M059J (cell line): ENCODE results near the gene TNFRSF6B. TPM values are rescaled to one million over a fixed set of nuclear protein-coding genes. Genes with fewer than 3 reads are reported as not detected.
A peak's percentile ranks its signal among the peaks of the same experiment; 100 is the strongest.
"Not testable (repeated sequence)": the region's sequence is repeated elsewhere in the genome, so short reads cannot be mapped to it uniquely, and the experiment has no call there.

Source experiments
- DNase-seq: peaks from one replicate; pipeline ENCODE4 v3.0.0-alpha.2; 2012; ENCODE audit warnings: low read depth
- total RNA-seq: library from RNA; depleted of rRNA; stranded (reverse); fragments of >200 nt; shearing (Covaris generic); gene quantifications from 2 replicates; pipeline ENCODE4 v1.2.3, GENCODE V29; 2014; rRNA removed

The TNFRSF6B gene, protein sequence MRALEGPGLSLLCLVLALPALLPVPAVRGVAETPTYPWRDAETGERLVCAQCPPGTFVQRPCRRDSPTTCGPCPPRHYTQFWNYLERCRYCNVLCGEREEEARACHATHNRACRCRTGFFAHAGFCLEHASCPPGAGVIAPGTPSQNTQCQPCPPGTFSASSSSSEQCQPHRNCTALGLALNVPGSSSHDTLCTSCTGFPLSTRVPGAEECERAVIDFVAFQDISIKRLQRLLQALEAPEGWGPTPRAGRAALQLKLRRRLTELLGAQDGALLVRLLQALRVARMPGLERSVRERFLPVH
- total RNA-seq = 1.9 TPM in 1 of 2 replicates, not detected in the other

DNA sequence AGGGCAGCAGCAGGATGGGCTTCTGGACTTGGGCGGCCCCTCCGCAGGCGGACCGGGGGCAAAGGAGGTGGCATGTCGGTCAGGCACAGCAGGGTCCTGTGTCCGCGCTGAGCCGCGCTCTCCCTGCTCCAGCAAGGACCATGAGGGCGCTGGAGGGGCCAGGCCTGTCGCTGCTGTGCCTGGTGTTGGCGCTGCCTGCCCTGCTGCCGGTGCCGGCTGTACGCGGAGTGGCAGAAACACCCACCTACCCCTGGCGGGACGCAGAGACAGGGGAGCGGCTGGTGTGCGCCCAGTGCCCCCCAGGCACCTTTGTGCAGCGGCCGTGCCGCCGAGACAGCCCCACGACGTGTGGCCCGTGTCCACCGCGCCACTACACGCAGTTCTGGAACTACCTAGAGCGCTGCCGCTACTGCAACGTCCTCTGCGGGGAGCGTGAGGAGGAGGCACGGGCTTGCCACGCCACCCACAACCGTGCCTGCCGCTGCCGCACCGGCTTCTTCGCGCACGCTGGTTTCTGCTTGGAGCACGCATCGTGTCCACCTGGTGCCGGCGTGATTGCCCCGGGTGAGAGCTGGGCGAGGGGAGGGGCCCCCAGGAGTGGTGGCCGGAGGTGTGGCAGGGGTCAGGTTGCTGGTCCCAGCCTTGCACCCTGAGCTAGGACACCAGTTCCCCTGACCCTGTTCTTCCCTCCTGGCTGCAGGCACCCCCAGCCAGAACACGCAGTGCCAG, at the start of gene TNFRSF6B:
Gene TNFRSF6B (plus strand): TSS at position 25 of the 729 bp plus-strand sequence. CDS start 116 bp downstream, at position 141.
- DNase-seq = no peak

- no peak for DNase-seq
Observed at GRCh38 chr20:63648190-63648589, 48.3 kb upstream of the TNFRSF6B start.

DNA sequence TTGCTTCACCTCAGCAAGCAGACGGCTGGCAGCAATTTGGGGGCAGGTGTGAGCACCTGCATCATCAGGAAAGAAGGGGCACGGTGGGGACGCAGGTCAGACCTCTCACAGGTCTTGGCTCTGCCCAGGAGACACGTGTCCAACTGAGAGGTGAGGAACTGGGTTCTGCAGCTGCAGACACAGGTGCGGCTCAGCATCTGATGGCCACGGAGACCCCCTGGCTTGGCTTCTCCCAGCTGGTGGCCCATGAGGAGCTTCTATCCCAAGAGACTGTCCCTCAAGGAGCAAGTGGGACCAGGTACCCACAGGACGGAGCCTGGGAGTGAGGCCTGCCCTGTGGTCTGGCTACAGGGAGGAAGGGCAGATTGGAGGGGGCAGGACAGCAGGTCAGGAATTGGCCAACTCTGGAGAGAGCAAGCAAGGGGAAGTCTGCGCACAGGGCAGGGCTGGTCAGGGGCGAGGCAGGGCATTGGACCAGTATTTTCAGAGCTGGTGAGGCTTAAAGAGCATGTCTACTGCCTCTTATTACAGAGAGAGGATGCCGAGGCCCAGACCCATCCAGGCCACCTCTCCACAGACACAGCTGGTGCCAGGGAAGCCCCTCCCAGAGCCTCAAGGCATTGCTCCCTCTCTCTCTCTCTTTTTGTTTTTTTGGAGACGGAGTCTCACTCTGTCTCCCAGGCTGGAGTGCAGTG, 47.4 kb upstream of the TNFRSF6B start:
- DNase-seq = no peak

GRCh38 chr20:63650486-63650885, 46.0 kb upstream of the TNFRSF6B start:
- not testable (repeated sequence) for DNase-seq

GRCh38 chr20:63651942-63652191, 44.6 kb upstream of the TNFRSF6B start:
- DNase-seq = no peak

DNA sequence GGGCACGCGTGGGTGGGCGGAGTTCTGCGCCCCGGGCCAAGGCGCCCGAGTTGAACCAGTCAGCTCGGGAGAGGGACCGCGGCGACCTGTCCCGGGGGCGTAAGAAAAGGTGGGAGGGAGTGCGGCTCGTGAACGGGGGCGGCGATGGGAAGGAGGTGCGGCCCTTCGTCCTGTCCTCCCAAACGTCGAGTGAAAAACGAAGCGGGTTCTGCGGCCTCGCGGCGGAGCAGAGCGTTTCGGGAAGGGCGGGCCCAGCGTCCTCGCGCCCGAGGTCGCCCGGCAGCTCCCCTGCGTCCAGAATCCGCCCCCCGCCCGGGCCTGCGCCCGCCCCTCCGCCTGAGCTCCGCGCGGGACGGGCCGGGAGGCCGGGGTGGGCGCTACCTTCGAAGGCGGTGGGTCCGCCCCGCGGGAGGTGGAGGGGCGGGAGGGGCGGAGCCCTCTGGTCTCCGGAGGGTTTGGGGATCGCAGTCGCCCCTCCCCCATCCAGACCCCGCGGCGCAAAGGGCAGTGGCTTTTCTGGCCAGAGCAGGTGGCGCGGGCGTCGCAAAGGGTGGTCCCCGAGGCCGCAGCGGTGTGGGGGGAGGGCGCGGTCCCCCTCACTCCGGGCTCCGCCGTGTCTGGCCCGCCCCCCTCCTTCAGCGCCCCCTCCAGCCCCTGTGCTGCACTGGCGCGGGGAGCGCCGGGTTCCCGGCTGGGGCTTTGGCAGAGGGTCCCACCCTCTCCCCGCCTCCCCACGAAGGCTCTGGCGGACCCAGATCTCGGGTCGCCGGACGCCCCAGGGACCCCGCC, 44.1 kb upstream of the TNFRSF6B start:
- no peak for DNase-seq

- peak; percentile 82 for DNase-seq
Observed at GRCh38 chr20:63653041-63653973, 43.1 kb upstream of the TNFRSF6B start, which contains the start of gene STMN3. Gene STMN3, minus strand, starts transcription at chr20:63653424. Its CDS starts 79 bp downstream, at chr20:63653345.

GRCh38 chr20:63653974-63654668, 42.3 kb upstream of the TNFRSF6B start:
- no peak for DNase-seq

DNA sequence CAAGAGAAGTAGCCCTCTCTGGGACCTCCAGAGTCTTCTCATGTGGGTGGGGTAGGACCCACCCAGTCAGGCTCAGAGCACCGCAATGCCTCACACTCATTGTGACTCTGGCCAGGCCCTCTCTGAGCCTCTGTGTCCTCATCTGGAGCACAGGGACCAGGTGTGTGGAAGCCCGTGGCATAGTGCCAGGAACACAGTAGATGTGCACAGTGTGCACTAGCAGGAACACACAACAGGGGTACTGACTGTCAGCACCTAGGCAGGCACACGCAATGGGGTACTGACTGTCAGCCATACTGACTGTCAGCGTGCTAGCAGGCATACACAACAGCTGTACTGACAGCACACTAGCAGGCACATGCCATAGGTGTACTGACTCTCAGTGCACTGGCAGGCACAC, 41.2 kb upstream of the TNFRSF6B start:
- DNase-seq = no peak

- no peak for DNase-seq
Observed at GRCh38 chr20:63656451-63656850, 40.0 kb upstream of the TNFRSF6B start.

- no peak for DNase-seq
Observed at GRCh38 chr20:63657260-63657936, 39.1 kb upstream of the TNFRSF6B start.

DNA sequence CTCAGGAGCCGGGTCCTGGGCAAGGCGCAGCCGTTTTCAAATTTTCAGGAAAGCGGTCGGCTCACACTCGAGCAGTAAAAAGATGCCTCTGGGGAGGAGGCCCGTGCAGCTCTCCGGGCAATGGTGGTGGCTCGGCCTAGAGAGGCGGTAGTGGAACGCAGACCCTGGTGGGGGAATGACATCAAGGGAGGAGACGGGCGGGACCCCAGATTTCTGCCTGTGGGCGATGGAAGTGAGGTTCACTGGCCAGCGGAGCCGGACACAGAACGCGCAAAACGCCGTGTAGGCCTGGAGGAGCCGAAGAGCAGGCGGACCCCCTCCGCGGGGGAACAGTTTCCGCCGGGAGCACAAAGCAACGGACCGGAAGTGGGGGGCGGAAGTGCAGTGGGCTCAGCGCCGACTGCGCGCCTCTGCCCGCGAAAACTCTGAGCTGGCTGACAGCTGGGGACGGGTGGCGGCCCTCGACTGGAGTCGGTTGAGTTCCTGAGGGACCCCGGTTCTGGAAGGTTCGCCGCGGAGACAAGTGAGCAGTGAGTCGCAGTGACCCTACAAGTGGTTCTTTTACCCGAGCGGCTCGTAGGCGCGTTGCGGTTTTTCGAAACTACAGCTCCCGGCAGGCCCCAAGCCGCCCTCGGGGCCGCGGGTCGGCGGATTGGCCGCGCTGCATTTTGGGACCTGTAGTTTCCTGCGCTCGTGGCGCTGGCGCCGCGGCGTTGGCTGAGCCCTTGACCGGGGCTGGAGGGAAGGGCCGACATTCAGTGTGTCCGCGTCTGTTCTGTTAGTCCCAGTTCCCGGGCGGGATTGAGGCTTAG, 38.3 kb upstream of the TNFRSF6B start, which contains the start of gene RTEL1:
Gene RTEL1 (plus strand): TSS at position 376 of the 812 bp plus-strand sequence. CDS start 1,091 bp downstream, outside the sequence.
- DNase-seq = peak; percentile 94

GRCh38 chr20:63658749-63659187, 37.7 kb upstream of the TNFRSF6B start:
- no peak for DNase-seq

DNA sequence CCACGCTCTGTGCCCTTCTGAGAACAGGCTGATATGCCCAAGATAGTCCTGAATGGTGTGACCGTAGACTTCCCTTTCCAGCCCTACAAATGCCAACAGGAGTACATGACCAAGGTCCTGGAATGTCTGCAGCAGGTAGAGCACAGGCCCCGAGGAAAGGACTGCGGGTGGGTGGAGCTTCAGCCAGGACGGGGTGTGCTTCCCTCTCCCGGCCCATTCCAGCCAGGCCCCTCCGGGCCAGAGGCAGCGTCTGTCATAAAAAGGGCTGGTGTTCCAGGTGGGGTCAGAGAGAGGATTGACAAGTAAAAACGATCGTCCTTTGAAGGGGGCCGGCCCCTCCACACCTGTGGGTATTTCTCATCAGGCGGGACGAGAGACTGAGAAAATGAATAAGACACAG, 37.1 kb upstream of the TNFRSF6B start:
- DNase-seq = no peak

- DNase-seq = not testable (repeated sequence)
Observed at GRCh38 chr20:63660174-63660573, 36.3 kb upstream of the TNFRSF6B start.

GRCh38 chr20:63660622-63661021, 35.8 kb upstream of the TNFRSF6B start:
- no peak for DNase-seq

DNA sequence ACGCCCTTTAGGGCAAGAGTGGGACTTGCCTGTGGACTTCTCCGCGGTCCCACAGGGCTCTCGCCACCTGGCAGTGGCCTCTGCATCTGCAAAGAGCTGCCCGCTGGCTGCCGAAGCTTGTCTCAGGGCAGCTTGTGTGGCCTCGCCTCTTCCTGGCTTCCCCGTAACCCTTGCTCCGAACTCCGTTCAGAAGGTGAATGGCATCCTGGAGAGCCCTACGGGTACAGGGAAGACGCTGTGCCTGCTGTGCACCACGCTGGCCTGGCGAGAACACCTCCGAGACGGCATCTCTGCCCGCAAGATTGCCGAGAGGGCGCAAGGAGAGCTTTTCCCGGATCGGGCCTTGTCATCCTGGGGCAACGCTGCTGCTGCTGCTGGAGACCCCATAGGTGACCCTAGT, 35.3 kb upstream of the TNFRSF6B start:
- no peak for DNase-seq
